CD14-positive monocyte (primary cell): ENCODE data around the gene CRACDL. TPM values are rescaled to one million over a fixed set of nuclear protein-coding genes. Genes with fewer than 3 reads are reported as not detected.

Source experiments
- DNase-seq, 3 donors: peaks; one replicate each; pipeline ENCODE4 v3.0.0-alpha.2; 2011 to 2022
- H2AFZ ChIP-seq: 2 replicates; pipeline ENCODE4 v1.6.0; 2012; ENCODE audit warnings: mild to moderate bottlenecking, low read depth, low read length, inconsistent platforms; ENCODE audit not compliant: insufficient read depth, poor library complexity, severe bottlenecking
- H3K27ac ChIP-seq, 2 donors: 1 replicate in 1 of 2; 2 replicates in 1 of 2; pipeline ENCODE4 v1.5.1; 2012 to 2013; ENCODE audit warnings: low read length in 2 of 2, control low read depth in 1 of 2, inconsistent platforms in 1 of 2, low read depth in 1 of 2, mild to moderate bottlenecking in 1 of 2
- H3K27me3 ChIP-seq, 2 donors: one replicate each; pipeline versions ENCODE4 v1.6.0 to v1.6.1; 2011 to 2013; ENCODE audit warnings: low read length in 2 of 2; ENCODE audit not compliant: control insufficient read depth in 2 of 2, insufficient read depth in 2 of 2
- H3K36me3 ChIP-seq, 2 donors: replicated peaks in 1 of 2; 1 replicate in 1 of 2; 2 replicates in 1 of 2; pipeline versions ENCODE4 v1.5.1 to v1.6.1; 2012 to 2013; ENCODE audit warnings: low read length in 2 of 2, control low read depth in 1 of 2, inconsistent platforms in 1 of 2, mild to moderate bottlenecking in 1 of 2; ENCODE audit not compliant: insufficient read depth in 2 of 2, control insufficient read depth in 1 of 2
- H3K4me1 ChIP-seq, 2 donors: 1 replicate in 1 of 2; 2 replicates in 1 of 2; pipeline versions ENCODE4 v1.5.1 to v1.6.1; 2012 to 2013; ENCODE audit warnings: low read length in 2 of 2, control low read depth in 1 of 2, inconsistent platforms in 1 of 2, mild to moderate bottlenecking in 1 of 2, moderate library complexity in 1 of 2; ENCODE audit not compliant: insufficient read depth in 2 of 2, control insufficient read depth in 1 of 2
- H3K4me2 ChIP-seq: replicated peaks from 2 replicates; pipeline ENCODE3; 2012; ENCODE audit warnings: low read length, moderate library complexity, mild to moderate bottlenecking; ENCODE audit not compliant: poor library complexity, severe bottlenecking; ENCODE audit errors: extremely low read depth
- H3K4me3 ChIP-seq, 3 experiments: fragments of 200-600 bp in 1 of 3; sonication (generic) in 1 of 3; replicated peaks in 1 of 3; 1 replicate in 2 of 3; 2 replicates in 1 of 3; pipeline ENCODE4 v1.5.1; 2011 to 2013; ENCODE audit warnings: low read length in 3 of 3, mild to moderate bottlenecking in 3 of 3, control low read depth in 2 of 3, low read depth in 2 of 3, inconsistent platforms in 1 of 3, moderate library complexity in 1 of 3
- H3K79me2 ChIP-seq: 2 replicates; pipeline ENCODE4 v1.6.0; 2012; ENCODE audit warnings: mild to moderate bottlenecking, control low read depth, inconsistent platforms, low read length, moderate library complexity; ENCODE audit not compliant: insufficient read depth
- H3K9ac ChIP-seq: 2 replicates; pipeline ENCODE4 v1.6.0; 2017; ENCODE audit warnings: low read length, mild to moderate bottlenecking; ENCODE audit not compliant: insufficient read depth, poor library complexity, severe bottlenecking
- H3K9me3 ChIP-seq, 2 donors: replicated peaks in 1 of 2; 1 replicate in 1 of 2; 2 replicates in 1 of 2; pipeline versions ENCODE4 v1.5.1 to v1.6.1; 2012 to 2013; ENCODE audit warnings: low read length in 2 of 2, control low read depth in 1 of 2; ENCODE audit not compliant: control insufficient read depth in 1 of 2, insufficient read depth in 1 of 2
- H4K20me1 ChIP-seq: 2 replicates; pipeline ENCODE4 v1.6.0; 2012; ENCODE audit warnings: mild to moderate bottlenecking, low read length, control low read depth, moderate library complexity; ENCODE audit not compliant: insufficient read depth
- H3K27ac Mint-ChIP-seq, 7 donors: one replicate each; pipeline ENCODE4 v1.8.0; 2020; ENCODE audit warnings: mild to moderate bottlenecking in 7 of 7, mixed read lengths in 7 of 7, moderate library complexity in 6 of 7, inconsistent platforms in 2 of 7
- H3K27me3 Mint-ChIP-seq, 3 donors: one replicate each; pipeline ENCODE4 v1.8.0; 2021 to 2022; ENCODE audit warnings: low read depth in 3 of 3, mild to moderate bottlenecking in 3 of 3, mixed read lengths in 3 of 3, moderate library complexity in 3 of 3, inconsistent platforms in 1 of 3
- H3K36me3 Mint-ChIP-seq, 2 donors: one replicate each; pipeline ENCODE4 v1.8.0; 2020; ENCODE audit warnings: mixed read lengths in 2 of 2, inconsistent platforms in 1 of 2, mild to moderate bottlenecking in 1 of 2
- H3K4me1 Mint-ChIP-seq: one replicate; pipeline ENCODE4 v1.8.0; 2020; ENCODE audit warnings: mild to moderate bottlenecking, mixed read lengths
- H3K4me3 Mint-ChIP-seq, 2 donors: one replicate each; pipeline ENCODE4 v1.8.0; 2020; ENCODE audit warnings: mild to moderate bottlenecking in 2 of 2, mixed read lengths in 2 of 2, moderate library complexity in 1 of 2
- H3K9me3 Mint-ChIP-seq, 7 donors: one replicate each; pipeline ENCODE4 v1.8.0; 2020 to 2022; ENCODE audit warnings: mixed read lengths in 7 of 7, mild to moderate bottlenecking in 6 of 7, moderate library complexity in 6 of 7, inconsistent platforms in 2 of 7
- WGBS: methylation state at CpG from one replicate; pipeline ENCODE4 v1.1.5; 2013; ENCODE audit warnings: missing lambda C conversion rate; ENCODE audit not compliant: insufficient coverage; 5-methylcytosine and 5-hydroxymethylcytosine counted together
- intact Hi-C, 2 donors: fragments of 100-400 bp; cut with micrococcal nuclease; formaldehyde crosslinking; loops; one replicate each; pipeline versions ENCODE4 v1.15.0 to v1.15.1; 2023
- polyA plus RNA-seq, 3 donors: library from polyadenylated mRNA; depleted of rRNA in 1 of 3; unstranded in 2 of 3; stranded (reverse) in 1 of 3; fragments of 300-500 nt in 2 of 3; fragments of >200 nt in 1 of 3; fragmentation: Illumina TruSeq in 2 of 3; gene quantifications; 1 replicate in 2 of 3; 2 replicates in 1 of 3; pipeline ENCODE4 v1.2.3, GENCODE V29; 2012 to 2021
- TF ChIP-seq, protein P1 (sequence below): fragments of 200-600 bp; IDR thresholded peaks from one replicate; pipeline ENCODE4 v1.8.0; 2022; ENCODE audit warnings: antibody characterized with exemption, mild to moderate bottlenecking

The CRACDL gene
- polyA plus RNA-seq, 3 donors, result 0.12 to 0.35 (median 0.28) TPM

DNA sequence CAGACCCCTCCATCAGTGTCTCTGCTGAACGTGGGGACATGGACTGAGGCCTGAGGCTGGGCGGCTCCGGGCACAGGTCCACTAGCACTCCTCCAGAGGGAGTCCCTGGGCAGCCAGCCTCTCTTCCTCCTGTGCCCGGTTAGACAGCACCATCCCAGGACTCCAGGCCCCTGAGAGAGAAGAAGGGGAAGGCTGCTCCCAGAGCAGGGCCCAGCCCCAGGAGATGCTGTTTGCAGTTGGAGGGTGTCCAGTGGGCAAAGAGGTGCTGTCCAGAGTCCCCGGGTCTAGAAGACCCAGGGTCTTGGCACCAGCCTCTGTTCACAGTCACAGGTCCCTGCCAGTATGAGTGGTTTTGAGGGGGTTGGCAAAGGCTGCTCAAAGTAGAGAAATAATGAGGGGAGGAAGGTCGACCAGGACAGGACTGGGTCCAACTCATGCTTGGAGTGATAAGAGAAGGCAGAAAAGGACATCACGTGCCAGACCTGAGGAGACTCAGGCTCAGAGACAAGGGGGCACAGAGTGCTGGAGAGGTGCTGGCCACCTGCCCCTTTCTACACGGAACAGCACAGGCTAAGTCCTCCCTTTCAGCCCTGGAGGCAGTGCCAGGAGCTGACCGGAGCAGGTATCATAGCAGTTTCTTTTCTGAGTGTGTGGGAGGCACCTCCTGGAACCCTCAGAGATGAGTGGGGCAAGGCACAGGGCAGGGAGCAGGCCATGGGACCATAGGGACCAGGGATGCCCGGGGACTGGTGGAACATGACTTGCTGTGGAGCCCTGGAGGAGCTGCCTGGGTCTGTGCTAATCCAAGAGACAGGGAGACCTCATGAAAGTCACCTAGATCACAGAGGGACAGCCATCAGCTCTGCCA lies 21.1 kb downstream of the CRACDL start:
- Mint-ChIP-seq H3K4me1 (peaks cover 5% of the 10 kb centered on the region), H3K4me3 (peak overlapping the region in 1 of 2 donors; percentile 26), H3K36me3 (no peaks in the 10 kb centered on the region), H3K27ac (no peak overlapping the region), H3K27me3 (peaks cover 0 to 6% (median 0%) of the 10 kb centered on the region in 3 donors), H3K9me3 (no peaks in the 10 kb centered on the region)
- Histone ChIP-seq H3K9ac (no peak overlapping the region), H3K36me3 (no peaks in the 10 kb centered on the region), H3K9me3 (no peaks in the 10 kb centered on the region), H4K20me1 (no peaks in the 10 kb centered on the region), H3K4me2 (no peak overlapping the region), H2AFZ (no peak overlapping the region), H3K4me1 (peaks cover 2 to 3% of the 10 kb centered on the region in 2 donors), H3K27me3 (peaks cover 0 to 2% of the 10 kb centered on the region in 2 donors), H3K4me3 (no peak overlapping the region), H3K79me2 (no peaks in the 10 kb centered on the region), H3K27ac (no peak overlapping the region)
- intact Hi-C loops, result no loop called here
- 89% methylated on average over 6 of the region's 10 CpGs for WGBS
- TF ChIP-seq, protein P1, sequence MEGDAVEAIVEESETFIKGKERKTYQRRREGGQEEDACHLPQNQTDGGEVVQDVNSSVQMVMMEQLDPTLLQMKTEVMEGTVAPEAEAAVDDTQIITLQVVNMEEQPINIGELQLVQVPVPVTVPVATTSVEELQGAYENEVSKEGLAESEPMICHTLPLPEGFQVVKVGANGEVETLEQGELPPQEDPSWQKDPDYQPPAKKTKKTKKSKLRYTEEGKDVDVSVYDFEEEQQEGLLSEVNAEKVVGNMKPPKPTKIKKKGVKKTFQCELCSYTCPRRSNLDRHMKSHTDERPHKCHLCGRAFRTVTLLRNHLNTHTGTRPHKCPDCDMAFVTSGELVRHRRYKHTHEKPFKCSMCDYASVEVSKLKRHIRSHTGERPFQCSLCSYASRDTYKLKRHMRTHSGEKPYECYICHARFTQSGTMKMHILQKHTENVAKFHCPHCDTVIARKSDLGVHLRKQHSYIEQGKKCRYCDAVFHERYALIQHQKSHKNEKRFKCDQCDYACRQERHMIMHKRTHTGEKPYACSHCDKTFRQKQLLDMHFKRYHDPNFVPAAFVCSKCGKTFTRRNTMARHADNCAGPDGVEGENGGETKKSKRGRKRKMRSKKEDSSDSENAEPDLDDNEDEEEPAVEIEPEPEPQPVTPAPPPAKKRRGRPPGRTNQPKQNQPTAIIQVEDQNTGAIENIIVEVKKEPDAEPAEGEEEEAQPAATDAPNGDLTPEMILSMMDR, result no peak
- no peak for DNase-seq

DNA sequence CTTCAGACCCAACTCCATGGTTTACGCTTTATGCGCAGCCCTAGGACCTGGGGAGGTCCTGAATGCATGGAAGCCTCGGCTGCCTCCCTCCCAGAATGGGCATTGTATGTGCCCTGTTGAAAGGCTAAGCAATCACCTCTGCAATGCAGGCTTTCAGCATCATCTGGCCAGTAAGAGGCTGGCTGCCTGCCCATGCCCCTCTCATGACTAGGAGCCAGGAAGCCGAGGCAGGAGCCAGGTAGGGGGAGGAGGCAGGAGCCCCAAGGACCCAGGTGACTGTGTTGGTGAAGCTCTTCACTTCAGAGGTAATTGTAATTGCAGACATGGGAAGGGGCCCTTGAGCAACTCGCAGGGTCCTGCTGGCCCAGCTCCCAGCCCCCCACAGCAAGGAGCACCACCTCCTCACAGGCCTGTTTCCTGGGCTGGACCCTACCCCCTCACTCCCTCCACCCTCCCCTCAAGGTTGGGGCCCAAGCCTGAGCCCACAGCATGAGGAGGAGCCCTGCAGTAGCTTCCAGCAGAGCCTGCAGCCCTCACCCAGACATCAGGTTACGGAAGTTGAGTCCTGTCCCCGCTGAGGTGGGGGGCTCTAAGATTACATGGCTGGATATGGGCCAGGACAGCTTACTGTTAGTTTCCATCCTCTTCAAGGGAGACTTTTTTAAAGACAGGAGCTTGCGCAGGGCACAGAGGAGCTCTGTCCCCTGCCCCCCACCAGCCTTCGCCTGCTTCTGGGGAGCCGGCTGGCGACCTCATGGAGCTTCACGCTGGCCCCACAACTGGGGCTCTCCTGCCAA lies 21.9 kb downstream of the CRACDL start:
- Mint-ChIP-seq H3K27ac (no peak overlapping the region), H3K4me3 (no peak overlapping the region), H3K36me3 (no peaks in the 10 kb centered on the region), H3K4me1 (peaks cover 14% of the 10 kb centered on the region), H3K27me3 (peaks cover 0 to 6% (median 0%) of the 10 kb centered on the region in 3 donors), H3K9me3 (no peaks in the 10 kb centered on the region)
- Histone ChIP-seq H3K4me3 (no peak overlapping the region), H2AFZ (peak overlapping the region; percentile 46), H3K36me3 (no peaks in the 10 kb centered on the region), H3K4me2 (no peak overlapping the region), H3K4me1 (peaks cover 10 to 11% of the 10 kb centered on the region in 2 donors), H3K27ac (no peak overlapping the region), H3K9me3 (no peaks in the 10 kb centered on the region), H4K20me1 (no peaks in the 10 kb centered on the region), H3K27me3 (peaks cover 0 to 2% of the 10 kb centered on the region in 2 donors), H3K79me2 (no peaks in the 10 kb centered on the region), H3K9ac (no peak overlapping the region)
- 96% methylated on average over 7 of the region's 12 CpGs for WGBS
- TF ChIP-seq, protein P1, result no peak
- intact Hi-C loops, result no loop called here
- no peak for DNase-seq
